NCI-H2196 (cell line): ENCODE data around the gene LIAS.
"Not testable (repeated sequence)": the region's sequence is repeated elsewhere in the genome, so short reads cannot be mapped to it uniquely, and the experiment has no call there.

Source experiments
- DNase-seq: peaks from one replicate; lab custom pipeline; 2025; ENCODE audit not compliant: unreplicated experiment; lab: John Stamatoyannopoulos, UW

The LIAS gene

GRCh38 chr4:39495446-39496213, 36.8 kb downstream of the LIAS start:
- no peak for DNase-seq

GRCh38 chr4:39497909-39498726, 39.3 kb downstream of the LIAS start:
- no peak for DNase-seq

GRCh38 chr4:39498727-39499020, 39.8 kb downstream of the LIAS start:
- no peak for DNase-seq

GRCh38 chr4:39502019-39502663, 43.3 kb downstream of the LIAS start:
- DNase-seq: no peak

GRCh38 chr4:39502664-39503035, 43.8 kb downstream of the LIAS start:
- DNase-seq: not testable (repeated sequence)

- DNase-seq: no peak
These were observed 45.7 kb downstream of the LIAS start for GRCh38 chr4:39504538-39504937.

GRCh38 chr4:39505581-39505980, 46.7 kb downstream of the LIAS start:
- DNase-seq: no peak

GRCh38 chr4:39510348-39510929, 51.6 kb downstream of the LIAS start:
- DNase-seq: no peak

- DNase-seq: not testable (repeated sequence)
These were observed 55.4 kb downstream of the LIAS start for GRCh38 chr4:39514266-39514665.

- no peak for DNase-seq
These were observed 56.1 kb downstream of the LIAS start for GRCh38 chr4:39514888-39515401.

- DNase-seq: not testable (repeated sequence)
These were observed 57.0 kb downstream of the LIAS start for GRCh38 chr4:39515669-39516401.

GRCh38 chr4:39516407-39516966, 57.6 kb downstream of the LIAS start:
- no peak for DNase-seq

GRCh38 chr4:39518484-39518883, 59.6 kb downstream of the LIAS start:
- no peak for DNase-seq

- DNase-seq: no peak
These were observed 62.5 kb downstream of the LIAS start for GRCh38 chr4:39521253-39521919.

- no peak for DNase-seq
These were observed 63.2 kb downstream of the LIAS start for GRCh38 chr4:39522068-39522467.

GRCh38 chr4:39524161-39524957, 65.5 kb downstream of the LIAS start:
- DNase-seq: no peak

- no peak for DNase-seq
These were observed 67.2 kb downstream of the LIAS start for GRCh38 chr4:39525822-39526690.

GRCh38 chr4:39526765-39527295, 68.0 kb downstream of the LIAS start:
- no peak for DNase-seq
